ENCODE data around the gene SEC62.
A peak's percentile ranks its signal among the peaks of the same experiment; 100 is the strongest.
"Not testable (repeated sequence)": the region's sequence is repeated elsewhere in the genome, so short reads cannot be mapped to it uniquely, and the experiment has no call there.

Gene SEC62

GRCh38 chr3:170016057-170016456 is 49.5 kb downstream of the SEC62 start:
- no peak for DNase-seq (ENCODE audit: low spot score)

GRCh38 chr3:170019306-170019705 is 52.7 kb downstream of the SEC62 start:
- DNase-seq (ENCODE audit: low spot score): not testable (repeated sequence)

- no peak for DNase-seq (ENCODE audit: low spot score)
These were observed 54.5 kb downstream of the SEC62 start for GRCh38 chr3:170021083-170021482.

GRCh38 chr3:170022336-170022735 is 55.7 kb downstream of the SEC62 start:
- no peak for DNase-seq (ENCODE audit: low spot score)

- no peak for DNase-seq (ENCODE audit: low spot score)
These were observed 56.6 kb downstream of the SEC62 start for GRCh38 chr3:170023165-170023564.

- DNase-seq (ENCODE audit: low spot score): no peak
These were observed 58.0 kb downstream of the SEC62 start for GRCh38 chr3:170024581-170024980.

- no peak for DNase-seq (ENCODE audit: low spot score)
These were observed 60.9 kb downstream of the SEC62 start for GRCh38 chr3:170027233-170028102.

- peak; percentile 27 for DNase-seq (ENCODE audit: low spot score)
These were observed 66.9 kb downstream of the SEC62 start for GRCh38 chr3:170033489-170033888.

- DNase-seq (ENCODE audit: low spot score): peak; percentile 82
These were observed 71.1 kb downstream of the SEC62 start, which contains the start of gene GPR160 for GRCh38 chr3:170037463-170038433. Gene GPR160, plus strand, starts transcription at chr3:170037995. Its CDS starts 45,978 bp downstream, at chr3:170083973.

GRCh38 chr3:170038434-170039110 is 72.0 kb downstream of the SEC62 start:
- DNase-seq (ENCODE audit: low spot score): no peak

GRCh38 chr3:170040418-170040817 is 73.8 kb downstream of the SEC62 start:
- no peak for DNase-seq (ENCODE audit: low spot score)

GRCh38 chr3:170043506-170043905 is 76.9 kb downstream of the SEC62 start:
- DNase-seq (ENCODE audit: low spot score): no peak

GRCh38 chr3:170044271-170044670 is 77.7 kb downstream of the SEC62 start:
- no peak for DNase-seq (ENCODE audit: low spot score)

GRCh38 chr3:170044795-170045244 is 78.2 kb downstream of the SEC62 start:
- no peak for DNase-seq (ENCODE audit: low spot score)

GRCh38 chr3:170046269-170047132 is 79.9 kb downstream of the SEC62 start:
- DNase-seq (ENCODE audit: low spot score): no peak

- DNase-seq (ENCODE audit: low spot score): no peak
These were observed 80.5 kb downstream of the SEC62 start for GRCh38 chr3:170047133-170047404.

Data from hematopoietic multipotent progenitor cell treated with erythropoietin and hydrocortisone succinate and interleukin-3 and kit ligand, for 17 days (in vitro differentiated cells).